Nucleus accumbens (tissue), 56 donors: ENCODE data around the gene TRMT44.
"Not testable (repeated sequence)": the region's sequence is repeated elsewhere in the genome, so short reads cannot be mapped to it uniquely, and the experiment has no call there.

ENCODE experiments used
- DNase-seq, 56 donors: peaks; one replicate each; lab custom pipeline; 2025; lab: John Stamatoyannopoulos, UW

The TRMT44 gene

GRCh38 chr4:8404791-8405515, 35.6 kb upstream of the TRMT44 start:
- DNase-seq, result no peak

- no peak for DNase-seq
Observed at GRCh38 chr4:8405516-8405875, 35.1 kb upstream of the TRMT44 start.

GRCh38 chr4:8406887-8407286, 33.7 kb upstream of the TRMT44 start:
- peak in 19 of 56 donors; percentile 12 to 71 (median 35) for DNase-seq

GRCh38 chr4:8407316-8407715, 33.3 kb upstream of the TRMT44 start:
- DNase-seq, result no peak

- no peak for DNase-seq
Observed at GRCh38 chr4:8407756-8408155, 32.8 kb upstream of the TRMT44 start.

- peak in 1 of 56 donors; percentile 27 for DNase-seq
Observed at GRCh38 chr4:8409264-8410065, 31.1 kb upstream of the TRMT44 start.

GRCh38 chr4:8410066-8410625, 30.4 kb upstream of the TRMT44 start:
- DNase-seq, result no peak

GRCh38 chr4:8410641-8411271, 29.8 kb upstream of the TRMT44 start:
- peak in 2 of 56 donors; percentile 6 to 27 for DNase-seq

GRCh38 chr4:8411351-8412180, 29.0 kb upstream of the TRMT44 start:
- no peak for DNase-seq

- no peak for DNase-seq
Observed at GRCh38 chr4:8412288-8412687, 28.3 kb upstream of the TRMT44 start.

- DNase-seq, result no peak
Observed at GRCh38 chr4:8414377-8414776, 26.2 kb upstream of the TRMT44 start.

GRCh38 chr4:8417071-8417614, 23.4 kb upstream of the TRMT44 start:
- DNase-seq, result no peak

GRCh38 chr4:8419222-8420041, 21.1 kb upstream of the TRMT44 start:
- no peak for DNase-seq

GRCh38 chr4:8420151-8420550, 20.4 kb upstream of the TRMT44 start:
- not testable (repeated sequence) for DNase-seq

- no peak for DNase-seq
Observed at GRCh38 chr4:8422327-8422726, 18.2 kb upstream of the TRMT44 start.

GRCh38 chr4:8422786-8423185, 17.8 kb upstream of the TRMT44 start:
- DNase-seq, result no peak

GRCh38 chr4:8427262-8427661, 13.3 kb upstream of the TRMT44 start:
- no peak for DNase-seq

GRCh38 chr4:8427761-8428287, 12.8 kb upstream of the TRMT44 start:
- DNase-seq, result peak in 10 of 56 donors; percentile 28 to 67 (median 58)
